GM12864 (cell line): ENCODE measurements around the gene C11orf86.

Experiments
- DNase-seq: peaks from one replicate; pipeline ENCODE4 v3.0.0-alpha.2; 2011; ENCODE audit warnings: low read depth
- H3K4me3 ChIP-seq: 2 replicates; pipeline ENCODE4 v1.5.1; 2011; ENCODE audit warnings: mild to moderate bottlenecking, low read depth, low read length, control low read depth
- CTCF ChIP-seq: IDR thresholded peaks from 2 replicates; pipeline ENCODE4 v1.5.1; 2011; ENCODE audit warnings: low read depth, mild to moderate bottlenecking, moderate library complexity, low read length, control low read depth, inconsistent platforms; ENCODE audit errors: missing control alignments

C11orf86 gene

GRCh38 chr11:66973956-66974580, 1.0 kb upstream of the C11orf86 start:
- no peak for DNase-seq
- H3K4me3 ChIP-seq: no peak overlapping the region
- TF ChIP-seq CTCF: no peak

- no peak overlapping the region for H3K4me3 ChIP-seq
- TF ChIP-seq CTCF: no peak
Observed at GRCh38 chr11:66975405-66976027, 412 bp downstream of the C11orf86 start.

DNA sequence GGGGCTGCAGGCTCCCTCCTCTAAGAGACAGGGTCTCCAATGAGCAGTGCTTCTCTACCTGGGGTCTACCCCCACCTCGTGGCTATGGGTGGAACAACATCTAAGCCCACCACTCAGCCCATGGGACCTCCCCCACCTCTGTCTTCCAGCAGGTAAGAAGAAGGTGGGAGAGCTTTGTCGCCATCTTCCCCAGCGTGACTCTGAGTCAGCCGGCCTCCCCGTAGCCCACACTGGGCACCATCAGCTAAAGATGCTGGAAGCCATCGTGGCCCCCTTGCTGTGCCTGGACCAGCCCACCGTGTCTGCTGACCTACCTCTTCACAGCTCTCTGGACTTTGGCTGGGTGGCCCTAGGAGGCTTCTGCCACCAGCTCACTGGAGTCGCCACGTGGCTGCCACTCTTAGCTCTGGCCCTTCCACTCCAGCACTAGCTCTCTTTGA, 944 bp downstream of the C11orf86 start:
- H3K4me3 ChIP-seq: no peak overlapping the region
- no peak for DNase-seq
- TF ChIP-seq CTCF: peak; percentile 71

More at GRCh38 chr11:66975405-66976027, 412 bp downstream of the C11orf86 start:
- no peak for DNase-seq

DNA sequence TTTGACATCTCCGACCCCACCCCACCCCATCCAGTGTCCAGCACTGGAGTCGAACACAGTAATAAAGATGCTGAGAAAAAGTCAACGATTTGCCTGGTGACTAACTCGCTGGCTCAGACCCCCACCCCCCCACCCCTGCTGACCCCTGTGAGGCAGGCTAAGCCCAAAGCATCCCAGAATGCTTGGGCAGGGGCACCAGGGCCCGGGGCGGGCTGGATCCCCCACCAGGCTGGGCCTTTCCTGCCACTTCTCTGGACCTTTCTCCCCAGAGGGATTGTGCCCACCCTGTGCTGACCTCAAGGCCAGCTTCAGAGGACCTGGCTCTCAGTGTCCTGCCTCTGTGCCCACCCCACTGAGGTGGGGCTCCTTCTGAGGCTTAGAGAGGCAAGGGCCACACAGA, 1.8 kb downstream of the C11orf86 start:
- TF ChIP-seq CTCF: no peak

GRCh38 chr11:66978229-66978628, 3.1 kb downstream of the C11orf86 start:
- no peak for TF ChIP-seq CTCF
- DNase-seq: no peak

More for the DNA sequence above, 1.8 kb downstream of the C11orf86 start:
- DNase-seq: no peak
- H3K4me3 ChIP-seq: no peak overlapping the region

DNA sequence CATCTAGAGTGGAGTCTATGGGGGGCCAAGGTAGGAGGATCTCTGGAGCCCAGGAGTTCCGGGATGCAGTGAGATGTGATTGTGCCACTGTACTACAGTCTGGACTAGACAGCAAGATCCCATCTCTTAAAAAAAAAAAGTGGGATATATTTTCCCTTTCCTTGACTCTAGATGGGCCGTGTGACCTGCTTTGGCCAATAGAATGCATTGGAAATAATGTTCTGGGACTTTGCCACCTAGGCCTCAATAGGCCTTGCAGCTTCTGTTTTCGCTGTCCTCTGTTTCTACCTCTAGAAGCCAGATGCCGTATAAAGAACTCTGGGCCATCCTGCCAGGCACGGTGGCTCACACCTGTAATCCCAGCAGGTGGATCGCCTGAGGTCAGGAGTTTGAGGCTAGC, 3.6 kb downstream of the C11orf86 start:
- no peak for DNase-seq
- no peak overlapping the region for H3K4me3 ChIP-seq
- no peak for TF ChIP-seq CTCF

More at GRCh38 chr11:66978229-66978628, 3.1 kb downstream of the C11orf86 start:
- H3K4me3 ChIP-seq: no peak overlapping the region
